ENCODE results near the gene SLC37A1.

SLC37A1 gene

DNA sequence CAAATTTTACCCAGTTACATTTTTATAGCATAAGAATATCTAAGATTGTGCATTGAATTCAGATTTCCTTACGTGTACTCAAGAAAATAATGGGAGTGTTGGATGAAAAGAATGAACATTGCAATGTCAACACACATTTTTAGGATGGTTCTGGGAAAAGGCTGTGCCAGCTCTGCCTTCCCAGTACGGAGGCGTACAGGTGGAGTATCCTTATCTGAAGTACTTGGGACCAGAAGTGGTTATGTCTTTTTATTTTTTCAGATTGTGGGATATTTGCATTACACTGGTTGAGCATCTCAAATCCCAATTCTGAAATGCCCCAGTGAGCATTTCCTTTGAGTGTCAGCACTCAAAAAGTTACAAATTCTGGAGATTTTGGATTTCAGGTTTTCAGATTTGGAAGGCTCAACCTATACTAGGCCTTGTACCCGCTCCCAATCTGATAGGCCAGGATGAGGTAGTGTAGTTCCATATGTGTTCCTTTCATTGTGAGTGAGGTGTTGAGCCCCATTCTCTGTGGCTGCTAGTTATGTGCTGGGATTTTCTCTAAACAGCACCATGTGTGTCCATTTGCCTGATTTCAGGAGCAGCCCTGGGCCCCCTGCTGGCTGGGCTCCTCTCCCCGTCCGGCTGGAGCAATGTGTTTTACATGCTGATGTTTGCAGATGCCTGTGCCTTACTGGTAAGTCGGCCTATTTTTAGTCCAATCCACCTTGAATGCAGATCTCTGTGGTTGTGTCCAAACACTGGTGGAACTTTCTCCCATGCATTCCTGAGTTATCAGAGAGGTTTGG, 60.8 kb downstream of the SLC37A1 start:
- DNase-seq (ENCODE audit: low read depth): no peak
- TF ChIP-seq, protein P1, sequence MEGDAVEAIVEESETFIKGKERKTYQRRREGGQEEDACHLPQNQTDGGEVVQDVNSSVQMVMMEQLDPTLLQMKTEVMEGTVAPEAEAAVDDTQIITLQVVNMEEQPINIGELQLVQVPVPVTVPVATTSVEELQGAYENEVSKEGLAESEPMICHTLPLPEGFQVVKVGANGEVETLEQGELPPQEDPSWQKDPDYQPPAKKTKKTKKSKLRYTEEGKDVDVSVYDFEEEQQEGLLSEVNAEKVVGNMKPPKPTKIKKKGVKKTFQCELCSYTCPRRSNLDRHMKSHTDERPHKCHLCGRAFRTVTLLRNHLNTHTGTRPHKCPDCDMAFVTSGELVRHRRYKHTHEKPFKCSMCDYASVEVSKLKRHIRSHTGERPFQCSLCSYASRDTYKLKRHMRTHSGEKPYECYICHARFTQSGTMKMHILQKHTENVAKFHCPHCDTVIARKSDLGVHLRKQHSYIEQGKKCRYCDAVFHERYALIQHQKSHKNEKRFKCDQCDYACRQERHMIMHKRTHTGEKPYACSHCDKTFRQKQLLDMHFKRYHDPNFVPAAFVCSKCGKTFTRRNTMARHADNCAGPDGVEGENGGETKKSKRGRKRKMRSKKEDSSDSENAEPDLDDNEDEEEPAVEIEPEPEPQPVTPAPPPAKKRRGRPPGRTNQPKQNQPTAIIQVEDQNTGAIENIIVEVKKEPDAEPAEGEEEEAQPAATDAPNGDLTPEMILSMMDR (conservative IDR thresholded peaks at IDR 0.05; ENCODE audit: low read depth, low read length): peak; percentile 55
- no peak overlapping the region for H3K4me3 ChIP-seq (ENCODE audit: low read length)

DNA sequence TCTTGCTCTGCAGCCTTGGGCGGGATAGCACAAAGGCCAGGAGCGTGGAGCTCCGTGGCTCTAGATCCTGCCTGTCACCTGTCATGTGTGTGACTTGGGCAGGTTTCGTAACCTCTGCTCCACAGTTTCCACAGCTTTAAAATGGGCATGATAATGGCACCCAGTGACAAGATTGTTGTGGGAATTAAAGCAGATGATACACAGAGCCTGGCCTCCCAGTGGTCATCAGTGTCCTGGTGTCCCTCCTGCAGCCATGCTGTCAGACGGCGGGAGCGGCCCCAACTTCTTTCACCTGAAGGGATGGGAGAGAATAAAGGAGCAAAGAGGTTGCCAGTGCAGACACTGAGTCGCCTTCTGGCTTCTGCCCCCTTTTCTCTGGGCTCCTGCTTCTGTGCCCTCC, 61.5 kb downstream of the SLC37A1 start:
- TF ChIP-seq, protein P1 (conservative IDR thresholded peaks at IDR 0.05; ENCODE audit: low read depth, low read length): no peak
- DNase-seq (ENCODE audit: low read depth): no peak
- H3K4me3 ChIP-seq (ENCODE audit: low read length): no peak overlapping the region

DNA sequence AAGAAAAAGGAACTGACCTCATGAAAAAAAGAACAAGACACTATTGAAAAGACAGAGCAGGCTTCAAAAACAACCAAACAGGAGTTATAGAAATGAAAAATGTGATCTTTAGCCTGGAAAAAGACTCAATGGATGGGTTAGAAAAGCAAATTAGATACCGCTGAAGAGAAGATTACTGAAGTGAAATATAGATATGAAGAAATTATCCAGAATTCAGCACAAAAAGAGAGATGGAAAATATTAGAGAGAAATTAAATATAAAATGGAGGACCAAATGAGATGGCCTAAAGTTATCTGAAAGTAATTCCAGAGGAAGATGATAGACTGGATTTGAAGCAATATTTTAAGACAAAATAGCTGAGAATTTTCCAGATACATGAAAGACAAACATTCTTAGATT, 63.0 kb downstream of the SLC37A1 start:
- H3K4me3 ChIP-seq (ENCODE audit: low read length): no peak overlapping the region
- TF ChIP-seq, protein P1 (conservative IDR thresholded peaks at IDR 0.05; ENCODE audit: low read depth, low read length): no peak
- no peak for DNase-seq (ENCODE audit: low read depth)

DNA sequence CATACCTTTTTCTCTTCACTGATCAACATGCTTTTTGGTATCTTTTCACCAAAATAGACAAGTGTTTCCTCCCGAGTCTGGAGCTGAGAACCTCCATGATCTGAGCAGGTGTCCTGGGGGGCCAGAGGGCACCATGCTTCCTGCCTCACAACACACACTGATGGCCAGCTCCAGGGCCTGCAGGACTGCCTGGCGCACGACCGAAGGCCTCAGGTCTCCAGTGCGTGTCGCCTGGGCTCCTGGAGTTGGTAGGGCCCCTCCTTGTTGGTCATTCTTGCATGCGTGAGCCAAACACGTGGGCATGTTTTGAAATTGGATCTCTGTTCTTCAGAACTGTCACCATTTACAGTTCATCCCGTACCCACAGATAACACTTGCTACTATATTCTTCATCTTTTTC, 64.4 kb downstream of the SLC37A1 start:
- DNase-seq (ENCODE audit: low read depth): no peak
- H3K4me3 ChIP-seq (ENCODE audit: low read length): no peak overlapping the region
- TF ChIP-seq, protein P1 (conservative IDR thresholded peaks at IDR 0.05; ENCODE audit: low read depth, low read length): no peak

DNA sequence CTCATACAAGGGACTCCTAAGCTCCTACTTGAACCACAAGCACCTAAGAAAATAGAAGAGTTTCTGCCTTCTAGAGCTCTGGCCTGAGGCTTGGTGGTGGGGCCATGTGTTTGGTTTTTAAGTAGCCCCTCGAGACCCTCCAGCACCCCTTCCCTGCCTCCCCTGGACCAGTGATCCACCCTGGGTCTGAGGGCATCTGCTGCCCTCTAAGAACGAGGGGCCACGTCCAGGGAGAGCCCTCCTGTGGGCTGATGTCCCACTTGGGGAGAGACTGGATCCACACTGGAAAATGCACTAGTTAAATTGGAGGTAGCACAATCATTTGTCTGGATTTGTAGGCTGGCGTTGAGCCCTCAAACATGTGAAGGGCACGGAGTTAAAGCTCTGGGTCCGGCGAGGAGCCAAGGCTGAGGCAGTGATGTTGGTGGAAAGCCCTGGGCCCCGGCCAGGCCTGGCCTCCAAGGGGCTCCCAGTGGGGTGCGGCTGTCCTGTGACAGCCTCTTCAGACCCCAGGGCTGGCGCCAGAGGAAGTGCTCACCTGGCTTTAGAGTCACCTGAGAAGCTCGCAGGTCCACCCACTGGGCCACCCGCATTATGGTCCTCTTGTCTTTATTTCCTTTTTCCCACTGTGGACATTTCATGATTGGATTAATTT, 65.2 kb downstream of the SLC37A1 start:
- DNase-seq (ENCODE audit: low read depth): no peak
- TF ChIP-seq, protein P1 (conservative IDR thresholded peaks at IDR 0.05; ENCODE audit: low read depth, low read length): no peak
- H3K4me3 ChIP-seq (ENCODE audit: low read length): no peak overlapping the region

DNA sequence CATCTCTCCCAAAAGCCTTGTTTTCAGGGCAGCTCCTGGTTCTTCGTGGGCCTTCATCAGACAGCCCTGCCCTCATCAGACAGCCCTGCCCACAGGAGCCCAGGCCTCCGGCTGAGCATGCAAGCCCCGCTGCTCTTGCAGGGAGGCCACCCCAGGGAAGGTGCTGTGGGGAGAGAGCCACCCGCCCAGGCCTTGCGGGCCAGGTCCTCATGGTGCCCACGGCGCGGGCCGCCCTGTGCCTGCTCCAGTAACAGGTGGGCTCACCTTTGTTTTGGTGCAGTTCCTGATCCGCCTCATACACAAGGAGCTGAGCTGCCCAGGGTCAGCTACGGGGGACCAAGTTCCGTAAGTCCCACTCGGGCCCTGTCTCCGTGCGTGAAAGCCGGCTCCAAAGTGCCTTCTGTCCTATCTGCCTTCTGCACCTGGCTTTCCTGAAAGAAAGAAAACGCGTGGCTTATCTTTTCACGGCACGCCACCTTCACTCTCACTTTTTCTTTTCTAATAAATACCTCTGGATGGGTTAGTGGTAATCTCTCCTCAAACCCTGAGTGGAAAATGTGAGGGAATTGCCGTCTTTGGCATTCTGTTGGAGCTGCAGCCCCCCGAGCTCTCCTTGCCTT, 65.9 kb downstream of the SLC37A1 start:
- TF ChIP-seq, protein P1 (conservative IDR thresholded peaks at IDR 0.05; ENCODE audit: low read depth, low read length): no peak
- H3K4me3 ChIP-seq (ENCODE audit: low read length): no peak overlapping the region
- no peak for DNase-seq (ENCODE audit: low read depth)

Measured in retinal pigment epithelial cell (primary cell).